ENCODE results near the gene SLC25A38. TPM values are rescaled to one million over a fixed set of nuclear protein-coding genes. Genes with fewer than 3 reads are reported as not detected.

Gene SLC25A38
- total RNA-seq, 1 experiment from 2014 or later: 29.7 TPM

- H2AFZ ChIP-seq (ENCODE audit: low read length): no peak overlapping the region
- peaks cover 40% of the 10 kb centered on the region for H3K36me3 ChIP-seq (ENCODE audit: low read depth, low read length)
- BruUV-seq (replicated peaks): no TSS peak
- H3K27ac ChIP-seq (ENCODE audit: low read length): no peak overlapping the region
- H3K9me3 ChIP-seq (ENCODE audit: low read length): no peaks in the 10 kb centered on the region
- CTCF ChIA-PET: no interaction called here
- H4K20me1 ChIP-seq (ENCODE audit: low read length): peaks cover 44% of the 10 kb centered on the region
- H3K4me2 ChIP-seq (ENCODE audit: low read length): no peak overlapping the region
- no peaks in the 10 kb centered on the region for H3F3A ChIP-seq (ENCODE audit: low read length, unreplicated experiment)
- no peaks in the 10 kb centered on the region for H3K27me3 ChIP-seq (ENCODE audit: low read length)
- intact Hi-C loops (cut with micrococcal nuclease): loop anchor here (10.0 kb wide), 2 partner anchors 264 to 1254 kb away; partner anchors contain the start of genes ACAA1 and MYD88
- H3K79me2 ChIP-seq (ENCODE audit: low read length): peaks cover 62% of the 10 kb centered on the region
- ATAC-seq: no peak
- no peak for TF ChIP-seq EZH2phosphoT487 (IDR thresholded peaks at IDR 0.05; ENCODE audit: borderline replicate concordance, low read length)
- TF ChIP-seq EZH2 (IDR thresholded peaks at IDR 0.05; ENCODE audit: low read length, unreplicated experiment): no peak
- no peak for TF ChIP-seq CTCF (conservative IDR thresholded peaks at IDR 0.05; ENCODE audit: low read depth, low read length)
- H3K9ac ChIP-seq (ENCODE audit: low read length): no peak overlapping the region
- H3K9me2 ChIP-seq (replicated peaks; ENCODE audit: low read length): no peaks in the 10 kb centered on the region
- POLR2A ChIA-PET (ENCODE audit: unreplicated experiment): no interaction called here
- H3K4me3 ChIP-seq (ENCODE audit: low read length): no peak overlapping the region
- no peak for DNase-seq
- peaks cover 16% of the 10 kb centered on the region for H3K4me1 ChIP-seq (ENCODE audit: insufficient read depth, low read length)
These were observed 5.6 kb downstream of the SLC25A38 start for GRCh38 chr3:39388741-39389248.

GRCh38 chr3:39390181-39390580, 7.0 kb downstream of the SLC25A38 start:
- DNase-seq (no peak), ATAC-seq (no peak)
- Histone ChIP-seq H2AFZ (ENCODE audit: low read length) (no peak overlapping the region), H4K20me1 (ENCODE audit: low read length) (peaks cover 36% of the 10 kb centered on the region), H3K9me3 (ENCODE audit: low read length) (no peaks in the 10 kb centered on the region), H3K9ac (ENCODE audit: low read length) (no peak overlapping the region), H3K4me1 (ENCODE audit: insufficient read depth, low read length) (peaks cover 7% of the 10 kb centered on the region), H3K4me2 (ENCODE audit: low read length) (no peak overlapping the region), H3K79me2 (ENCODE audit: low read length) (peaks cover 52% of the 10 kb centered on the region), H3K36me3 (ENCODE audit: low read depth, low read length) (peaks cover 50% of the 10 kb centered on the region), H3K9me2 (replicated peaks; ENCODE audit: low read length) (no peaks in the 10 kb centered on the region), H3K27me3 (ENCODE audit: low read length) (no peaks in the 10 kb centered on the region), H3K27ac (ENCODE audit: low read length) (no peak overlapping the region), H3K4me3 (ENCODE audit: low read length) (no peak overlapping the region), H3F3A (ENCODE audit: low read length, unreplicated experiment) (no peaks in the 10 kb centered on the region)
- no peak for TF ChIP-seq EZH2 (IDR thresholded peaks at IDR 0.05; ENCODE audit: low read length, unreplicated experiment)
- TF ChIP-seq EZH2phosphoT487 (IDR thresholded peaks at IDR 0.05; ENCODE audit: borderline replicate concordance, low read length): no peak
- no peak for TF ChIP-seq CTCF (conservative IDR thresholded peaks at IDR 0.05; ENCODE audit: low read depth, low read length)
- intact Hi-C loops (cut with micrococcal nuclease): no loop called here
- ChIA-PET CTCF (no interaction called here), POLR2A (ENCODE audit: unreplicated experiment) (no interaction called here)
- no TSS peak for BruUV-seq (replicated peaks)

- POLR2A ChIA-PET (ENCODE audit: unreplicated experiment): no interaction called here
These were observed 13.5 kb downstream of the SLC25A38 start for GRCh38 chr3:39396690-39397089.

More at GRCh38 chr3:39396690-39397089, 13.5 kb downstream of the SLC25A38 start:
- DNase-seq (no peak), ATAC-seq (no peak)
- no peak overlapping the region for H3K4me2 ChIP-seq (ENCODE audit: low read length)
- no peak for TF ChIP-seq CTCF (conservative IDR thresholded peaks at IDR 0.05; ENCODE audit: low read depth, low read length)
- no peak for TF ChIP-seq EZH2phosphoT487 (IDR thresholded peaks at IDR 0.05; ENCODE audit: borderline replicate concordance, low read length)
- TF ChIP-seq EZH2 (IDR thresholded peaks at IDR 0.05; ENCODE audit: low read length, unreplicated experiment): no peak
- H3K27ac ChIP-seq (ENCODE audit: low read length): no peak overlapping the region
- CTCF ChIA-PET: no interaction called here
- peaks cover 53% of the 10 kb centered on the region for H3K36me3 ChIP-seq (ENCODE audit: low read depth, low read length)
- H2AFZ ChIP-seq (ENCODE audit: low read length): no peak overlapping the region
- intact Hi-C loops (cut with micrococcal nuclease): no loop called here
- no peaks in the 10 kb centered on the region for H3F3A ChIP-seq (ENCODE audit: low read length, unreplicated experiment)
- H3K9me3 ChIP-seq (ENCODE audit: low read length): no peaks in the 10 kb centered on the region
- H3K27me3 ChIP-seq (ENCODE audit: low read length): no peaks in the 10 kb centered on the region
- H3K4me3 ChIP-seq (ENCODE audit: low read length): no peak overlapping the region
- no TSS peak for BruUV-seq (replicated peaks)
- H3K9ac ChIP-seq (ENCODE audit: low read length): no peak overlapping the region
- H3K79me2 ChIP-seq (ENCODE audit: low read length): no peaks in the 10 kb centered on the region
- H3K4me1 ChIP-seq (ENCODE audit: insufficient read depth, low read length): no peaks in the 10 kb centered on the region
- H3K9me2 ChIP-seq (replicated peaks; ENCODE audit: low read length): no peaks in the 10 kb centered on the region
- no peaks in the 10 kb centered on the region for H4K20me1 ChIP-seq (ENCODE audit: low read length)

Data from PC-3 (cell line).